COR-L47 (cell line): ENCODE data around the gene KLHL3.
A peak's percentile ranks its signal among the peaks of the same experiment; 100 is the strongest.

Experiments
- DNase-seq: peaks from one replicate; lab custom pipeline; 2025; lab: John Stamatoyannopoulos, UW

The KLHL3 gene

GRCh38 chr5:137611011-137611580 lies 124.8 kb downstream of the KLHL3 start:
- DNase-seq: no peak

GRCh38 chr5:137610598-137610997 lies 125.3 kb downstream of the KLHL3 start:
- no peak for DNase-seq

- DNase-seq: no peak
Measured at GRCh38 chr5:137609127-137609526, 126.8 kb downstream of the KLHL3 start.

GRCh38 chr5:137607771-137608170 lies 128.1 kb downstream of the KLHL3 start:
- DNase-seq: no peak

GRCh38 chr5:137606401-137606800 lies 129.5 kb downstream of the KLHL3 start:
- no peak for DNase-seq

- DNase-seq: peak; percentile 69
Measured at GRCh38 chr5:137605411-137605810, 130.5 kb downstream of the KLHL3 start.

GRCh38 chr5:137604348-137605095 lies 131.4 kb downstream of the KLHL3 start:
- DNase-seq: peak; percentile 33

- no peak for DNase-seq
Measured at GRCh38 chr5:137603891-137604290, 132.0 kb downstream of the KLHL3 start.

- no peak for DNase-seq
Measured at GRCh38 chr5:137603356-137603755, 132.5 kb downstream of the KLHL3 start.

GRCh38 chr5:137602721-137603273 lies 133.1 kb downstream of the KLHL3 start:
- DNase-seq: no peak

- DNase-seq: no peak
Measured at GRCh38 chr5:137600721-137601360, 135.0 kb downstream of the KLHL3 start.

- DNase-seq: no peak
Measured at GRCh38 chr5:137599457-137599856, 136.4 kb downstream of the KLHL3 start.

- DNase-seq: no peak
Measured at GRCh38 chr5:137598399-137598798, 137.5 kb downstream of the KLHL3 start.

- no peak for DNase-seq
Measured at GRCh38 chr5:137596941-137597340, 138.9 kb downstream of the KLHL3 start.

GRCh38 chr5:137595396-137596079 lies 140.4 kb downstream of the KLHL3 start:
- peak; percentile 14 for DNase-seq

GRCh38 chr5:137594717-137595116 lies 141.2 kb downstream of the KLHL3 start:
- no peak for DNase-seq

- no peak for DNase-seq
Measured at GRCh38 chr5:137592317-137592716, 143.6 kb downstream of the KLHL3 start.

- DNase-seq: no peak
Measured at GRCh38 chr5:137589185-137589584, 146.7 kb downstream of the KLHL3 start.

- peak; percentile 47 for DNase-seq
Measured at GRCh38 chr5:137587919-137588318, 148.0 kb downstream of the KLHL3 start.

GRCh38 chr5:137584262-137584661 lies 151.6 kb downstream of the KLHL3 start:
- no peak for DNase-seq

GRCh38 chr5:137583129-137583528 lies 152.8 kb downstream of the KLHL3 start:
- no peak for DNase-seq

- DNase-seq: no peak
Measured at GRCh38 chr5:137582218-137582617, 153.7 kb downstream of the KLHL3 start.
